ENCODE data around the gene TCN2.
"Not testable (repeated sequence)": the region's sequence is repeated elsewhere in the genome, so short reads cannot be mapped to it uniquely, and the experiment has no call there.

Gene TCN2

DNA sequence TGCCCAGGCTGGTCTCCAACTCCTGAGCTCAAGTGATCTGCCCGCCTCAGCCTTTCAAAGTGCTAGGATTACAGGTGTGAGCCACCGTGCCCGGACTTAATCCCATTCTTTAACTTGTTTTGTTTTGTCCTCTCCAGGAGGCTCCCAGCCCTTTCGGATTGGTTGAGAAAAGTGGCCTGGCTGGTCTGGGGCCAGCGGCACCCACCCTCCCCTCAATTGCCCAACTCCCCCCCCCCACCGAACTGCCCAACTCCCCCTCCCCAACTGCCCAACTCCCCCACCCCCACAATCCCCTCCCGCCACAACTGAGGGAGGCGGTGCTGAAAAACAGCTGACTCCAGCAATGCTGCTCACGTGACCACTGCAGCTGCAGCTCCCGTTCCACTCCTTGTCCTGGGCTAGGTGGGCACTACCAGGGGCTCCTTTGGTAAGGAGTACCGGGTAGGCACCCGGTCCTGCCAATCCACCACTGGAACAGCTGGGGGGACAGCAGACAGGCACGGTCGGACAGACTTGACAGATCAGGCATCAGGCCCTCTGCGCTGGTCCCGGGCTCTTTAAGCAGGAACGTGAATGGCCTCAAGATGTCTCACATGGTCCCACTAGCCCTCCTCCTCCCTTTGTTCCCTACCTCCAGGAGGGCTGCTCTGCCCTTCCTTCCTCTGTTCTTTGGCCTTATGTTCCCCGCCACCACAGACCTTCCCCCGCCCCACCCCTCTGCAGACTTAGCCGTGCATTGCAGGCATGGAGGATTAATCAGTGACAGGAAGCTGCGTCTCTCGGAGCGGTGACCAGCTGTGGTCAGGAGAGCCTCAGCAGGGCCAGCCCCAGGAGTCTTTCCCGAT is at the start of gene TCN2:
TCN2 (plus strand) TSS at position 720 of the 845 bp plus-strand sequence. CDS start 158 bp downstream, outside the sequence.
- DNase-seq (ENCODE audit: low read depth) = no peak

GRCh38 chr22:30557243-30557642 is 49.7 kb upstream of the TCN2 start:
- DNase-seq (ENCODE audit: low read depth) = no peak

DNA sequence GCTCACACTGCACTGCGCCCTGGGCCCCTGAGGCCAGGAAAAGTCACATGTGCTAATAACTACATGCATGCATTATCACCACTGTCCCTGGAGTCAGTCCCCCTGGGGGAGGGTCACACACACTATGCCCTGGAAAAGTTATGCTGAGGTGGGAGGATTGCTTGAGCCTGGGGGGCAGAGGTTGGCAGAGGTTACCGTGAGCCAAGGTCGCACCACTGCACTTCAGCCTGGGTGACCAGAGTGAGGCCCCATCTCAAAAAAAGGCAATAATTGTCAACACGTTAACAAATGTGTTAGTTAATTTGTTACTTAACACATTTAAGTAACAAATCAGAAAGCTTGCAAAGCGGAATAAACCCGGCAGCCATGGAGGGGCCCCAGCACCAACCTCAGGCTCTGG is 47.1 kb upstream of the TCN2 start:
- no peak for DNase-seq (ENCODE audit: low read depth)

GRCh38 chr22:30560643-30561202 is 46.3 kb upstream of the TCN2 start:
- not testable (repeated sequence) for DNase-seq (ENCODE audit: low read depth)

- DNase-seq (ENCODE audit: low read depth) = no peak
These were observed 45.4 kb upstream of the TCN2 start for GRCh38 chr22:30561402-30562189.

DNA sequence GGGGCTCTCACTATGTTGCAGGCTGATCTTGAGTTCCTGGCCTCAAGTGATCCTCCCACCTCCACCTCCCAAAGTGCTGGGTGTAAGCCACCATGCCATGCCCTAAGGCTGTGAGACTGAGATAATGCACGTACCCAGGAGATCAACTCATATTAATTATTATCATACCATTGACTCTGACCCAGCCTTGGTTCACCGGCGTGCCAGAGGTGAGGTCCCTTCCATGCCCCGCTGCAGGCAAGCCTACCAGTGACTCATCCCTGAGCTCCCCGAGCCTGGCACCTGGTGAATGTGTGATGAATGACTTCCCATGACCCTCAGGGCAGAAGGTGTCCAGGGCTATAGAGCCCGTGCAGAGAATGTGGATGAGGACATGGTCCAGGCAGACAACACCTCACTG is 44.6 kb upstream of the TCN2 start:
- no peak for DNase-seq (ENCODE audit: low read depth)

GRCh38 chr22:30564045-30564760 is 42.8 kb upstream of the TCN2 start:
- DNase-seq (ENCODE audit: low read depth) = no peak

DNA sequence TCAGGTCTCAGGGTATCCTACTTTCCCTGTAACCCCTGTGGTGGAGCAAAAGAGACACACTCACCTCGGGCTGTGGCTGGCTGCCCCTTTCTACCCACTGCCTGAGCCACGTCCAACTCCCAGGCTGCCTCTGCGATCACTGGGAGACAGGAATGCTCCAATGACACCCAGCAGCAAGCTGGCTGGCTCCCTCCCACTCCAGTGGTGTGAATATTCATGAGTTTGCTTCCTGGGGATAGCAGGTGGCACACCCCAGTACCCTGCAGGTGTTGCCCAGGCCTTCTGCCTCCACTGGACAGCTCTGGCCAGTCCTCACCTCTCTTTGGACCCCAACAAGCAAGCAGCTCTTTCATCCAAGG is 42.2 kb upstream of the TCN2 start:
- DNase-seq (ENCODE audit: low read depth) = no peak

- no peak for DNase-seq (ENCODE audit: low read depth)
These were observed 41.6 kb upstream of the TCN2 start for GRCh38 chr22:30565341-30565740.

DNA sequence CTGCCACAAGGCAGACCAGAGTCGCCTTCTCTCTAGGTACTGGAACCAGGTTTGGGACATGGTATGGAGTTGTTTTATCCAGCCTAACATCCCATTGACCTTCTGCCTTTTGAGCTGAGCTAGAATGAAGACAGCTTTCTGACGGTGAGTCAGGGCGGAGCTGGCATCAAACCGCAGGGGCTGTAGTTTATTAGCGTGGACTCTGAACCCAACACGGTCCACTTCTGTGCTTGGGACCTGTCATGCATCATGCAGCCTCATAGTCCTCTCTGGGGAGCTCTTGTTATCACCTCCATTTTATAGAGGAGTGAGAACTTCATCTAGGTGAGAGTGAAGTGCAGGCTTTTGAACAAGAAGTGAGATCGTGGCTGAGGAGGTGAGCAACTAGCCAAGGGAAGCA is 40.8 kb upstream of the TCN2 start:
- DNase-seq (ENCODE audit: low read depth) = no peak

GRCh38 chr22:30567277-30567676 is 39.7 kb upstream of the TCN2 start:
- not testable (repeated sequence) for DNase-seq (ENCODE audit: low read depth)

GRCh38 chr22:30568137-30568805 is 38.7 kb upstream of the TCN2 start:
- no peak for DNase-seq (ENCODE audit: low read depth)

DNA sequence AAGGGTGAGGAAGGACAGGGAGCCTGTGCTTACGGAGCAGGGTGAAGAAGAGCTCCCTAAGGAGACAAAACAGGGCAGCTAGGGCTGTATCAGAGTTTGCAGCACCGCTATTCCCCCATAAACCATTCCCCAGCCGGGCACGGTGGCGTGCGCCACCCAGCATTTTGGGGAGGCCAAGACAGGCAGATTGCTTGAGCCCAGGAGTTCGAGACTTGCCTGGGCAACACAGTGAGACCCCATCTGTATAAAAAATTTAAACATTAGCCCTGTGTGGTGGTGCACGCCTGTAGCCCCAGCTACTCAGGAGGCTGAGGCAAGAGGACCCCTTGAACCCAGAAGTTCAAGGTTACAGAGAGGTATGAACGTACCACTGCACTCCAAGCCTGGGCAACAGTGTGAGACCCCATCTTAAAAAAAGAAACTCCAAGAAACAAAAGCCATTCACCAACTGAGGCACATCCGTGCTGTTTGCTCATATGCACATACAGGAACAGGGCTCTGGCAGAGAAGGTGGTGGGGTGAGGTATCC is 37.2 kb upstream of the TCN2 start:
- DNase-seq (ENCODE audit: low read depth) = no peak

DNA sequence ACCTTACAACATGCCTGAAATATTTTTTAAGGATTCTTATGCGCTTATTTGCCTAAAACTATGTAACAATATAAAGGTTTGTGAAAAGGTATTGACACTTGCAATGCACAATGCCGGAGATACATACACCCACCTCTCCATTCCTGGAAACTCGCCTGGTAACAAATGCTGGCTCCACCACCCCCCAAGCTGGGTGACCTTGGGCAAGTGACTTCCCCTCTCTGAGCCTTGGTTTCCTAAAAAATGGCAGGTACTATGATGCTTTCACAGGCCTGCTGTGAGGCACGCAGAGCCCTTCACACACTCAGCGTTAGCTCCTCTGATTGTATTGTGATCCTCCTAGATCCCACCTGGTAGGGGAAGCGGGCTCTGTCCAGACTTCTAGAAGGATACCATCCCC is 34.8 kb upstream of the TCN2 start:
- no peak for DNase-seq (ENCODE audit: low read depth)

DNA sequence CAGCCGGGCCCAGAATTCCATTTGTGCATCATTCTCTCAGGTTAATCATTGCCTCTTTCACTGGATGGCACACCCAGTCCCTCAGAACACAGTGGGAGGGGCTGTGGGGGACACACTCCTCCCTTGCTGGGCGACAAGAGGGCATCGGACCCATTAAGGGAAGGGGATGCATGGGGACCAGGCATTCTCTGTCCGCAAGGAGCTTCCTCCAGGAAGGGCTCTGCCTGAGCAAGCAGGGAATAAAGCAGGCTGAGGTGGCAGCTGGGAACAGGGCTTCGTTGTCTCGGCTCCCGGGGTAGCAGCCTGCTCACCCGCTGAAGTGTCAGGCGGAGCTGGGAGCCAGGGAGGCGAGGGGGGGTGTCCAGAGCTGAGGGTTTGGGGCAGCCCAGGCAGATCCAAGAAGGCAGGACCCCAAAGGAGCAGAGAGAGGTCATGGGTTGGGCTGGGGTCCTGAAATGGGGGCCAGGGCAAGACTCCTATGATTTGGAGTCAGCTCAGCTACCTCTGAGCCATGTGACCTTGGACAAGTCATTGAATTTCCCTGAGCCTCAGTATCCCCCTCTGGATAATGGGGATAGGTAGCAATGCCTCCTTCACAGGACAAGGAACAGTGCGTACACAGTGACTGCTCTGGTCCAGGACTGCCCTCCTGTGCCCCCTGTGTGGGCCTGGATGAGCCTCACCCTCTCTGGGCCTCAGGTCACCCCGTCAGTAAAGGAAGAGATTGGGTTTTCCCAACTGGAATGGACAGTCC is 34.0 kb upstream of the TCN2 start:
- DNase-seq (ENCODE audit: low read depth) = no peak

- DNase-seq (ENCODE audit: low read depth) = no peak
These were observed 33.3 kb upstream of the TCN2 start for GRCh38 chr22:30573594-30574094.

DNA sequence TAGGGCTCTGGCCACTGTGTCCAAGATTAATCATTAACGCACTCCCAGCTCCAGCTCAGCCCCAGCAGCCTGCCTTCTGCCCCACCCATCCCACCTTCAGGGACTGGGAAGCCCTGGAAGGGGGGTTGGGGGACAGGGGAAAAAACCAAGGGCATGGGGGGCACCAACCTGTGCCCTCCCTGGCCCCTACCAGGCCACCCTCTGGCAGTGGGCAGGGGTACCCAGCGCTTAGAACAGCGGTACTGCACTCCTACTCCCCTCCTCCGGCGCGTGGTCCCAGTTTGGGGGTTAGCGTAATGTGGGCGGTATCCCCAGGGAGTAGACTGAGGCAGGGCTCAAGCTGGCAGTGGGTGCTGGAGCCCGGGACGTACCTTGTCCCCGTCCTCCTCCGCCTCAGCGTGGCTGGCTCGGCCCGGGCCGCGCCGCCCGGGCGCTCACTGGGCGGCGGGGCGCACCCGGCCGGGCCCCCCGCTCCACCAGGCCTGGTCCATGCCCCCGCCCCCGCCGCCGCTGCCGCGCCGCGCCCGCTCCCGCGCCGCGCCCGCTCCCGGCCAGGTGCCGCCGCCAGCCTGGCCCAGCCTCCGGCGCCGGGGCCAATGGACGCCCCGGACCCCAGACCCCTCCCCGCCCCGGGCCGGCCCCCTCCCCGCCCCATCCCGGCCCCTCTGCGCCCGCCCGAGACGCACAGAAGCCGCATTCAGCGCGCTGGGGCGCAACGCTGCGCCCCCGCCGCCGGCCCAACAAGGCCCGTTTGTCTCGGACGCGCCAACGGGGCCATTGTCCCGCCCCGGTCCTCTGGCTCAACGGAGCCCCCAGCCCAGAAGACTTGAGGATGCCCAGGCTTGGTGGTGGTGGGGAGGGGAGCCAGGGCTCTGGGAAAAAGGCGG is 32.6 kb upstream of the TCN2 start, which contains the start of gene GAL3ST1:
GAL3ST1 (minus strand) TSS at position 571 of the 887 bp plus-strand sequence. CDS start 17,273 bp downstream, outside the sequence.
- no peak for DNase-seq (ENCODE audit: low read depth)

DNA sequence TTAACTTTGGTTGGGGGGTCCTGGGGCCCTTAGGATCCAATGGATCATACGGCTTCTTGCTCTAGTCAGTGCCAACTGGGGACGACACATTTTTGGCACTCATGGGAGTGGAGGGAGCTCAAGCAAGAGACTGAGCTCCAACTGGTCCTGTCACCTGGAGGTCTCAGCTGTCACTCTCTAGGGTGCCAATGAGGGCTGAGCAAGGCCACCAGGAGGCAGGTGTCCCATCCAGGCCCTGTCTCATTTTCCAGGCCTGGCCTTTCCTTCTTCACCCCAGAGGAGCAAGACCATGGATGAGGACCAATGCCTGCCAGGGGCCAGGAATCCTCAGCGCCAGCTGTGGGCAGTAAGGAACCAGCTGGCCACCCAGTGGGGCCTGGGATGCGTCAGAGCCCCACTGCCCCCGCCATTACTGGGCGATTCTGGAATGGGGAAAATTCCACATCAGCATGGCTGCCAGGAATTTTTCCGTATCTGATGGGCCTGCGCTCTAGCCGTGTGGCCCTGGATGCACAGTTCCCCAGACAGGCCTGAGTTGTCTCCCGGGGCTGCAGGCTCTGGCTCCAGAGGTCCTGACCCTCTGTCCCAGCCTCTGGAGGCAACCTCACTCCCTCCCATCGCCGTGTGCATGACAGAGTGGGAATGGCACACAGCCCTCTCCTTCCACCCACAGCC is 31.8 kb upstream of the TCN2 start:
- no peak for DNase-seq (ENCODE audit: low read depth)

GRCh38 chr22:30575859-30576258 is 31.1 kb upstream of the TCN2 start:
- no peak for DNase-seq (ENCODE audit: low read depth)
